Kidney (tissue), 14 donors: ENCODE results near the gene WDR64. TPM values are rescaled to one million over a fixed set of nuclear protein-coding genes. Genes with fewer than 3 reads are reported as not detected.
"Not testable (repeated sequence)": the region's sequence is repeated elsewhere in the genome, so short reads cannot be mapped to it uniquely, and the experiment has no call there.

Source experiments
- DNase-seq, 5 donors: peaks; one replicate each; pipeline ENCODE4 v3.0.0-alpha.2; 2013 to 2020
- FAIRE-seq: peaks from 2 replicates; lab custom pipeline; 2012; peaks lifted over from hg19 to GRCh38; lab: Jason Lieb, UNC
- H3K27ac ChIP-seq, 2 donors: one replicate each; pipeline ENCODE4 v1.7.0; 2013; ENCODE audit warnings: low read depth in 2 of 2, low read length in 2 of 2, inconsistent platforms in 1 of 2
- H3K27me3 ChIP-seq: one replicate; pipeline ENCODE4 v1.7.1; 2013; ENCODE audit warnings: low read length, inconsistent platforms; ENCODE audit not compliant: control insufficient read depth, insufficient read depth
- H3K36me3 ChIP-seq, 3 donors: one replicate each; pipeline versions ENCODE4 v1.7.0 to v1.7.1; 2013; ENCODE audit warnings: low read length in 3 of 3, control low read depth in 1 of 3, inconsistent platforms in 1 of 3; ENCODE audit not compliant: insufficient read depth in 3 of 3, control insufficient read depth in 2 of 3
- H3K4me1 ChIP-seq, 3 donors: one replicate each; pipeline versions ENCODE4 v1.7.0 to v1.7.1; 2013; ENCODE audit warnings: low read length in 3 of 3, inconsistent platforms in 1 of 3, low read depth in 1 of 3; ENCODE audit not compliant: control insufficient read depth in 2 of 3, insufficient read depth in 2 of 3
- H3K4me3 ChIP-seq, 3 donors: one replicate each; pipeline versions ENCODE4 v1.7.0 to v1.8.1; 2013; ENCODE audit warnings: low read length in 3 of 3, control low read depth in 1 of 3, inconsistent platforms in 1 of 3
- H3K9ac ChIP-seq, 3 donors: one replicate each; pipeline versions ENCODE4 v1.7.0 to v1.7.1; 2013; ENCODE audit warnings: low read length in 3 of 3, control low read depth in 1 of 3, inconsistent platforms in 1 of 3
- H3K9me3 ChIP-seq, 3 donors: one replicate each; pipeline versions ENCODE4 v1.7.0 to v1.7.1; 2013; ENCODE audit warnings: low read length in 3 of 3, control low read depth in 1 of 3, inconsistent platforms in 1 of 3; ENCODE audit not compliant: control insufficient read depth in 2 of 3, insufficient read depth in 1 of 3
- CTCF ChIP-seq: IDR thresholded peaks from 3 replicates; pipeline ENCODE4 v1.5.1; 2012; ENCODE audit warnings: mild to moderate bottlenecking, moderate library complexity, borderline replicate concordance; ENCODE audit not compliant: insufficient read depth; ENCODE audit errors: extremely low read depth
- intact Hi-C: fragments of 100-400 bp; cut with DNase I; formaldehyde crosslinking; loops from one replicate; pipeline ENCODE4 v1.11.1; 2022
- polyA plus RNA-seq: library from polyadenylated mRNA; stranded (reverse); fragments of 350-450 nt; fragmentation: Illumina TruSeq; extraction: RNeasy Lipid Tissue Mini Kit (QIAGEN cat#74804); gene quantifications from one replicate; pipeline ENCODE4 v1.2.3, GENCODE V29; 2014; ENCODE audit warnings: low read depth, low replicate concordance; ENCODE audit not compliant: insufficient read depth
- total RNA-seq: library from RNA; stranded (reverse); fragmentation: NEBNext Ultra II Directional; extraction: Animal tissue kit (Norgen Biotek cat#: 25700); gene quantifications from one replicate; pipeline ENCODE4 v1.2.1, GENCODE V29; 2021
- donor health status: control.
- donor health status: control.
- donor health status: control.
- donor health status: control.
- donor health status: control.
- donor health status: DM: yes; HTN: yes; CAD: no.
- donor health status: Normal renal cell carcinoma (clear cell type).

WDR64 gene
- total and polyA plus RNA-seq, 2 donors from 2014 or later: not detected

- Histone ChIP-seq H3K9ac (no peak overlapping the region), H3K36me3 (no peaks in the 10 kb centered on the region), H3K4me3 (no peak overlapping the region), H3K27me3 (no peaks in the 10 kb centered on the region), H3K27ac (no peak overlapping the region), H3K9me3 (no peaks in the 10 kb centered on the region), H3K4me1 (no peaks in the 10 kb centered on the region)
- TF ChIP-seq CTCF: no peak
- intact Hi-C loops: no loop called here
- FAIRE-seq (no peak), DNase-seq (no peak)
Observed at GRCh38 chr1:241800640-241801039, 148.6 kb downstream of the WDR64 start.

GRCh38 chr1:241802863-241803262 lies 150.8 kb downstream of the WDR64 start:
- no peaks in the 10 kb centered on the region for H3K27me3 ChIP-seq
- no peak overlapping the region for H3K9ac ChIP-seq
- H3K36me3 ChIP-seq: no peaks in the 10 kb centered on the region
- intact Hi-C loops: no loop called here
- H3K9me3 ChIP-seq: no peaks in the 10 kb centered on the region
- no peaks in the 10 kb centered on the region for H3K4me1 ChIP-seq
- no peak for TF ChIP-seq CTCF
- H3K4me3 ChIP-seq: no peak overlapping the region
- no peak overlapping the region for H3K27ac ChIP-seq
- FAIRE-seq: no peak
- no peak for DNase-seq

- H3K4me1 ChIP-seq, H3K4me3 ChIP-seq, intact Hi-C loops, H3K9ac ChIP-seq, H3K9me3 ChIP-seq, H3K36me3 ChIP-seq, DNase-seq, H3K27ac ChIP-seq, H3K27me3 ChIP-seq, FAIRE-seq: not testable (repeated sequence)
Observed at GRCh38 chr1:241804706-241805105, 152.6 kb downstream of the WDR64 start.

- FAIRE-seq (no peak), DNase-seq (no peak)
- no peaks in the 10 kb centered on the region for H3K36me3 ChIP-seq
- no peak overlapping the region for H3K9ac ChIP-seq
- no peak overlapping the region for H3K4me3 ChIP-seq
- no peaks in the 10 kb centered on the region for H3K27me3 ChIP-seq
- no peak overlapping the region for H3K27ac ChIP-seq
- TF ChIP-seq CTCF: no peak
- intact Hi-C loops: no loop called here
- H3K4me1 ChIP-seq: no peaks in the 10 kb centered on the region
- no peaks in the 10 kb centered on the region for H3K9me3 ChIP-seq
Observed at GRCh38 chr1:241808265-241808664, 156.2 kb downstream of the WDR64 start.
